Testis (tissue), 2 donors: ENCODE data around the gene CILP2.

Source experiments
- CTCF ChIP-seq, 3 experiments: fragments of 450-650 bp in 2 of 3; fragments of 200-600 bp in 1 of 3; sonication (generic) in 1 of 3; IDR thresholded peaks; one replicate each; pipeline ENCODE4 v1.5.1; 2016 to 2019; ENCODE audit warnings: antibody characterized with exemption in 3 of 3, mild to moderate bottlenecking in 2 of 3, moderate library complexity in 1 of 3
- POLR2A ChIP-seq: fragments of 450-650 bp; IDR thresholded peaks from one replicate; pipeline ENCODE4 v1.6.1; 2017; ENCODE audit warnings: antibody characterized with exemption, mild to moderate bottlenecking, moderate library complexity

- TF ChIP-seq CTCF (IDR thresholded peaks at IDR 0.05) (no peak), POLR2A (no peak)
Observed at GRCh38 chr19:19551853-19552192, 13.8 kb downstream of the CILP2 start.
